Retinal pigment epithelial cell (primary cell): ENCODE data around the gene APOBR.
"Not testable (repeated sequence)": the region's sequence is repeated elsewhere in the genome, so short reads cannot be mapped to it uniquely, and the experiment has no call there.

ENCODE experiments used
- DNase-seq: peaks from one replicate; pipeline ENCODE4 v3.0.0-alpha.2; 2010; ENCODE audit warnings: low read depth
- H3K4me3 ChIP-seq: 2 replicates; pipeline ENCODE4 v1.5.1; 2011; ENCODE audit warnings: mild to moderate bottlenecking, low read length, control low read depth, moderate library complexity
- TF ChIP-seq, protein P1 (sequence below): conservative IDR thresholded peaks from 2 replicates; pipeline ENCODE4 v1.5.1; 2011; ENCODE audit warnings: low read depth, low read length, control low read depth, inconsistent platforms

Gene APOBR

DNA sequence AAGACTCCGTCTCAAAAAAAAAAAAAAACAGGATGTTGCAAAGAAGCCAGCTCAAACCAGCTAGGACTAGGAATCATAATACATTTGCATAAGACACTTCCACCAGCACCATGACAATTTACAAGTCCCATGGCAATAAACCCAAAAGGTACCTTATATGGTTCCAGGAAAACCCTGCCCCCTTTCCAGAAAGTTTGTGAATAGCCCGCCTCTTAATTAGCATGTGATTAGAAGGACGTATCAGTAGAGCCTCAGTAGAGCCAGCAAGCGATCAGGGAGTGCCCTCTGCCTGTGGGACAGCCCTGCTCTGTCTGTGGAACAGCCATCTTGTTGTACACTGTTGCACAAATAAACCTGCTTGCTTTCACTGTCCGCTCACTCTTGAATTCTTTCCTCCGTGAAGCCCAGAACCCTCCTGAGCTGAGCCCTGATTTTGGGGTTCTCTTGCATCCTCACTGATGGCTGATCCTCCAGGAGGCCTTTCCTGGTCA, 30.3 kb downstream of the APOBR start:
- no peak for DNase-seq

DNA sequence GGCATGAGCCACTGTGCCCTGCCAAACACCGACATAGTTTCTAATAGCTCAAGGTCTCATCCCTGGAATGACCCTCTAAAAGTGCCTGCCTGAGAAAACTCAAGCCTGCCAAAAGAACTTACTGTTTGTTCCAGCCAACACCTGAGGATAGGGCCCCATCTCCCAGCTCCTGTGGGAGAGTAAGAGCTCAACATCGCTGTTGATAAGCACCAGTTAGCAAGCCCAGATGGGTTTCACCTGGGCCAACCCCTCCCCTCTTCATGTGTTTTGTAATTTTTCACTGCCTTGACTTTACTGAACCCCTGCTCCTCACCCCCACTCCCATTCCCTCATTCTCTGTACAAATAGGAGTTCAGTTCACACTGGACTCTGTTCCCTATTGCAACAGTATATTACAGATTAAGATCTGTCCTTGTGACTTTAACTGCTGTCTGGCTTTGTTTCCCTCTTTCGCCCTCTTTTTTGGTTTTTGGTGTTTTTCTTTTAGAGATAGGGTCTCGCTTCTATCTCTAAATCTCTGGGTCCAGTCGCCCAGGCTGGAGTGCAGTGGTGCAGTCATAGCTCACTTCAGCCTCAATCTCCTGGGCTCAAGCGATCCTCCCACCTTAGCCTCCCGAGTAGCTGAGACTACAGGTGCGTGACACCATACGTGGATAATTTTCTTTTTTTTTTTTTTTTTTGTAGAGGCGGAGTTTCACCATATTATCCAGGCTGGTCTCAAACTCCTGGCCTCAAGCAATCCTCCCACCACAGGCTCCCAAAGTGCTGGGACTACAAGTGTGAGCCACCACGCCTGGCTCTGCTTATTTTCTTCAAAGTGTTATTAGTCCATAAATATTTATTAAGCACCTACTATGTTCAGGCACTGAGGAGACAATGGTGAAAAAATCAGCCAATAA, 32.0 kb downstream of the APOBR start:
- TF ChIP-seq, protein P1, sequence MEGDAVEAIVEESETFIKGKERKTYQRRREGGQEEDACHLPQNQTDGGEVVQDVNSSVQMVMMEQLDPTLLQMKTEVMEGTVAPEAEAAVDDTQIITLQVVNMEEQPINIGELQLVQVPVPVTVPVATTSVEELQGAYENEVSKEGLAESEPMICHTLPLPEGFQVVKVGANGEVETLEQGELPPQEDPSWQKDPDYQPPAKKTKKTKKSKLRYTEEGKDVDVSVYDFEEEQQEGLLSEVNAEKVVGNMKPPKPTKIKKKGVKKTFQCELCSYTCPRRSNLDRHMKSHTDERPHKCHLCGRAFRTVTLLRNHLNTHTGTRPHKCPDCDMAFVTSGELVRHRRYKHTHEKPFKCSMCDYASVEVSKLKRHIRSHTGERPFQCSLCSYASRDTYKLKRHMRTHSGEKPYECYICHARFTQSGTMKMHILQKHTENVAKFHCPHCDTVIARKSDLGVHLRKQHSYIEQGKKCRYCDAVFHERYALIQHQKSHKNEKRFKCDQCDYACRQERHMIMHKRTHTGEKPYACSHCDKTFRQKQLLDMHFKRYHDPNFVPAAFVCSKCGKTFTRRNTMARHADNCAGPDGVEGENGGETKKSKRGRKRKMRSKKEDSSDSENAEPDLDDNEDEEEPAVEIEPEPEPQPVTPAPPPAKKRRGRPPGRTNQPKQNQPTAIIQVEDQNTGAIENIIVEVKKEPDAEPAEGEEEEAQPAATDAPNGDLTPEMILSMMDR = no peak

More for the DNA sequence above, 30.3 kb downstream of the APOBR start:
- H3K4me3 ChIP-seq = no peak overlapping the region
- TF ChIP-seq, protein P1 = no peak

DNA sequence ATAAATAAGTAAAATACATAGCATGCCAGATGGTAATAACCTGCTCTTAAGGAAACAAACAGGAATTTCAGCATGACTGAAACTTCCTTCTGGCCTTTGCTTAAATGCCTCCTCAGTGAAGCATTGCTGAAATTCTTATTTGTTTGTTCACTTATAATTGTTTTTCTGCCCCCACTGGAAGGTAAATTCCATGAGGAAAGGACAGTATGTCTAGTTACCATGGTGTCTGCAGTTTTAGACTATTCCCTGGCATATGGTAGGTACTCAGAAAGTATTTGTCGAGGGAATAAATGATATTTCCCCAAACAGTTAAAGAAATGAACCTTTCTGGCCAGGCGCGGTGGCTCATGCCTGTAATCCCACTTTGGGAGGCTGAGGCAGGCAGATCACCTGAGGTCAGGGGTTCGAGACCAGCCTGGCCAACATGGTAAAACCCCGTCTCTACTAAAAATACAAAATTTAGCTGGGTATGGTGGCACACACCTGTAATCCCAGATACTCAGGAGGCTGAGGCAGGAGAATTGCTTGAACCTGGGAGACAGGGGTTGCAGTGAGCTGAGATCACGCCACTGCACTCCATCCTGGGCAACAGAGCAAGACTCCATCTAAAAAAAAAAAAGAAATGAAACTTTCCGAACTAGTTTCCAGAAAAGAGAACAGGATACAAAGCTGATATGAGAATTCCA, 32.8 kb downstream of the APOBR start:
- DNase-seq, H3K4me3 ChIP-seq: not testable (repeated sequence)

More for the DNA sequence above, 32.0 kb downstream of the APOBR start:
- DNase-seq = no peak
- no peak overlapping the region for H3K4me3 ChIP-seq

DNA sequence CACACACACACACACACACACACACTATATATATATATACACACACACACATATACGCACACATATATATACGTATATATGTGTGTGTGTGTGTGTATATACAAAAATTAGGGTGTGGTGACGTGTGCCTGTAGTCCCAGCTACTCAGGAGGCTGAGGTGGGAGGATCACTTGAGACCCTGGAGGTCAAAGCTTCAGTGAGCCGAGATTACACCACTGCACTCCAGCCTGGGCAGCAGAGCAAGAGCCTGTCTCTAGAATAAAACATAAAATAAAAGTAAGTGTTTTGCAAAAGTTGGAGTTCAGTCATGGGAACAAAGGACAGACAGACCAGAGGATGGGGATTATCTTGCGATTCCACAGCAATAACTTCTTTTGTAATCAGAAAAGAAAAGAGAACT, 33.5 kb downstream of the APOBR start:
- DNase-seq = no peak
- no peak overlapping the region for H3K4me3 ChIP-seq
- TF ChIP-seq, protein P1 = no peak

DNA sequence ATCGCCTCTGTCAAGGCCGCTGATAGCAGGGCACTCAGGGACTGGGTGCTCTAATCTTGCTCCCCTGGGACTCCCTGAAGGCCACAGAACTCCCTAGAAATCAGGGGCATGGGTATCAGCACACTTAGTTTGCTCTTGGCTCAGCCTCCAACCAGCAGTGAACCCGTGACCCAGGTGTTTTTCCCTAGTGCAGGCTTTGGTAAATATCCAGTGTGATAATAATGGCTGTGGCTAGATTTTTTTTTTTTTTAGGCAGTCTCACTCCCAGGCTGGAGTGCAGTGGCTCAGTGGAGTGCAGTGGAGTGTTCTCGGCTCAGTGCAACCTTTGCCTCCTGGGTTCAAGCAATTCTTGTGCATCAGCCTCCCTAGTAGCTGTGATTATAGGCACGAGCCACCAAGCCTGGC, 34.0 kb downstream of the APOBR start:
- DNase-seq = no peak
- no peak overlapping the region for H3K4me3 ChIP-seq
- TF ChIP-seq, protein P1 = no peak

DNA sequence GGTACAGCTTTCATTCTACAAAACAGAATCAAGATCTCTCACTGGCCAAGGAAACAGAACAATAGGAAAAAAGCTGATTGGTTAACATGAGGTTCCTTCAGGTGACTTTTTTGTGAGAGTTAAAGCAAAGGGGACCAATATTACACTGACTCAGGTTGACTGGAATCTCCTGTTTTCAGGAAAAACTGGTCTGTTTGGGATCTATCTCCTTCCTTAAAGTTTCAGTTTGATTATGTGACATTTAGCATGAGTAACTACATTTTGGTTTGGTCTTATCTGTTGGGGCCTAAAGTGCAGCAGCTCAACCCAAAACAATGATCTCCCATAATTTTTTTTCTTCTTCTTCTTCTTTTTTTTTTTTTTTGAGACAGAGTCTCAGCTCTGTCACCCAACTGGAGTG, 34.7 kb downstream of the APOBR start:
- no peak for DNase-seq
- H3K4me3 ChIP-seq = no peak overlapping the region

More for the DNA sequence above, 34.7 kb downstream of the APOBR start:
- TF ChIP-seq, protein P1 = no peak
